Vagina (tissue), 2 donors: ENCODE results near the gene PLA2G4B.

Experiments
- POLR2A ChIP-seq, 2 donors: fragments of 450-650 bp; IDR thresholded peaks; one replicate each; pipeline ENCODE4 v1.6.1; 2017; ENCODE audit warnings: antibody characterized with exemption in 2 of 2, mild to moderate bottlenecking in 2 of 2, moderate library complexity in 2 of 2
- POLR2AphosphoS5 ChIP-seq, 2 donors: sonication (generic); formaldehyde crosslinking; IDR thresholded peaks; one replicate each; pipeline ENCODE4 v1.9.0; 2017; ENCODE audit warnings: antibody characterized with exemption in 2 of 2, mild to moderate bottlenecking in 2 of 2, low read depth in 1 of 2; ENCODE audit not compliant: insufficient read depth in 1 of 2
- TF ChIP-seq, protein P1 (sequence below), 3 experiments: fragments of 450-650 bp in 2 of 3; fragments of 200-600 bp in 1 of 3; sonication (generic) in 1 of 3; IDR thresholded peaks; one replicate each; pipeline ENCODE4 v1.5.1; 2017 to 2019; ENCODE audit warnings: antibody characterized with exemption in 3 of 3, mild to moderate bottlenecking in 2 of 3, moderate library complexity in 2 of 3

DNA sequence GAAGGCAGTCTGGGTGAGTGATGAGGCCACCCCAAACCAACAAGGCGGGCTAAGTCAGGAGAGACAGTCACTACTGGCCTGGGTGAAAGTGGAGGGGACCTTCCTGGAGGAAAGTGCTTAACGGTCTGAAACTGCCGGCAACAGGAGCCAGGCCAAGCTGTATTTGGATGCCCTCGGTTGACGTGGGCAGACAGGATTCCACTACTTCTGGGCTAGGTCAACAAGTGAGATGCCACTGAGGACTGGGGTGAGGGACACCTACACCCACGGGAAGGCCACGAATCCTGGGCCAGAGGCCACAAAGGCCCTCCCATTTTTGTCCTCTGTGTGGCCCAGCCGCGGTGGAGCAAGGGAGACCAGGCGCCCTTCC, 42.9 kb downstream of the PLA2G4B start:
- TF ChIP-seq, protein P1, sequence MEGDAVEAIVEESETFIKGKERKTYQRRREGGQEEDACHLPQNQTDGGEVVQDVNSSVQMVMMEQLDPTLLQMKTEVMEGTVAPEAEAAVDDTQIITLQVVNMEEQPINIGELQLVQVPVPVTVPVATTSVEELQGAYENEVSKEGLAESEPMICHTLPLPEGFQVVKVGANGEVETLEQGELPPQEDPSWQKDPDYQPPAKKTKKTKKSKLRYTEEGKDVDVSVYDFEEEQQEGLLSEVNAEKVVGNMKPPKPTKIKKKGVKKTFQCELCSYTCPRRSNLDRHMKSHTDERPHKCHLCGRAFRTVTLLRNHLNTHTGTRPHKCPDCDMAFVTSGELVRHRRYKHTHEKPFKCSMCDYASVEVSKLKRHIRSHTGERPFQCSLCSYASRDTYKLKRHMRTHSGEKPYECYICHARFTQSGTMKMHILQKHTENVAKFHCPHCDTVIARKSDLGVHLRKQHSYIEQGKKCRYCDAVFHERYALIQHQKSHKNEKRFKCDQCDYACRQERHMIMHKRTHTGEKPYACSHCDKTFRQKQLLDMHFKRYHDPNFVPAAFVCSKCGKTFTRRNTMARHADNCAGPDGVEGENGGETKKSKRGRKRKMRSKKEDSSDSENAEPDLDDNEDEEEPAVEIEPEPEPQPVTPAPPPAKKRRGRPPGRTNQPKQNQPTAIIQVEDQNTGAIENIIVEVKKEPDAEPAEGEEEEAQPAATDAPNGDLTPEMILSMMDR (IDR thresholded peaks at IDR 0.05): no peak
- no peak for TF ChIP-seq POLR2A (IDR thresholded peaks at IDR 0.05)
- no peak for TF ChIP-seq POLR2AphosphoS5 (IDR thresholded peaks at IDR 0.05; ENCODE audit: insufficient read depth in 1 of 2, low read depth in 1 of 2)
